OCI-LY7 (cell line): ENCODE results near the gene CCDC159. TPM values are rescaled to one million over a fixed set of nuclear protein-coding genes. Genes with fewer than 3 reads are reported as not detected.
A peak's percentile ranks its signal among the peaks of the same experiment; 100 is the strongest.

ENCODE experiments used
- BruUV-seq: library from RNA; stranded (reverse); fragments of 400-500 nt; replicated peaks from 2 replicates; lab custom pipeline; 2021; lab: Mats Ljungman, UMichigan
- CTCF ChIA-PET: fragments of 300-600 bp; sonication (Branson Sonifier 250); formaldehyde crosslinking; loops from one replicate; lab custom pipeline; 2022; ENCODE audit warnings: antibody characterized with exemption; ENCODE audit not compliant: unreplicated experiment; lab: Charles Lee
- POLR2A ChIA-PET: fragments of 300-600 bp; sonication (Branson Sonifier 250); formaldehyde crosslinking; loops from one replicate; lab custom pipeline; 2022; ENCODE audit warnings: antibody characterized with exemption; lab: Charles Lee
- DNase-seq: peaks from one replicate; pipeline ENCODE4 v3.0.0-alpha.2; 2015; ENCODE audit warnings: low spot score
- H2AFZ ChIP-seq: fragments of 200-600 bp; sonication (generic), shearing (Covaris generic); 2 replicates; pipeline ENCODE4 v1.6.1; 2014; ENCODE audit warnings: mild to moderate bottlenecking, antibody characterized with exemption, low read length, moderate library complexity
- H3K27ac ChIP-seq: fragments of 200-600 bp; sonication (generic); 2 replicates; pipeline ENCODE4 v1.5.1; 2014; ENCODE audit warnings: mixed run types, low read depth, mild to moderate bottlenecking, moderate library complexity, low read length, inconsistent platforms; ENCODE audit not compliant: poor library complexity, severe bottlenecking
- H3K36me3 ChIP-seq: fragments of 200-600 bp; sonication (generic); 2 replicates; pipeline ENCODE4 v1.6.1; 2014; ENCODE audit warnings: mild to moderate bottlenecking, antibody characterized with exemption, low read length, moderate library complexity, mixed read lengths; ENCODE audit not compliant: insufficient read depth
- H3K4me1 ChIP-seq: fragments of 200-600 bp; sonication (generic); 2 replicates; pipeline ENCODE4 v1.5.1; 2014; ENCODE audit warnings: mild to moderate bottlenecking, low read length; ENCODE audit not compliant: insufficient read depth, poor library complexity, severe bottlenecking
- H3K4me2 ChIP-seq: fragments of 200-600 bp; sonication (generic); 2 replicates; pipeline ENCODE4 v1.6.1; 2014; ENCODE audit warnings: mild to moderate bottlenecking, low read length
- H3K4me3 ChIP-seq: fragments of 200-600 bp; sonication (generic); 2 replicates; pipeline ENCODE4 v1.5.1; 2014; ENCODE audit warnings: mild to moderate bottlenecking, low read depth, low read length; ENCODE audit not compliant: poor library complexity, severe bottlenecking
- H3K79me2 ChIP-seq: fragments of 200-600 bp; sonication (generic); 2 replicates; pipeline ENCODE4 v1.6.1; 2016; ENCODE audit warnings: low read depth, mild to moderate bottlenecking, low read length, moderate library complexity, mixed read lengths; ENCODE audit not compliant: insufficient read depth
- H3K9me2 ChIP-seq: fragments of 200-600 bp; sonication (generic); 2 replicates; pipeline ENCODE4 v1.6.1; 2016; ENCODE audit warnings: mild to moderate bottlenecking, low read length, mixed read lengths; ENCODE audit not compliant: insufficient read depth
- H3K9me3 ChIP-seq: fragments of 200-600 bp; sonication (generic); 2 replicates; pipeline ENCODE4 v1.6.1; 2014; ENCODE audit warnings: mild to moderate bottlenecking, mixed run types, low read length, mixed read lengths
- H4K20me1 ChIP-seq: fragments of 200-600 bp; sonication (generic); 2 replicates; pipeline ENCODE4 v1.6.1; 2014; ENCODE audit warnings: mild to moderate bottlenecking, antibody characterized with exemption, low read length, moderate library complexity, mixed read lengths; ENCODE audit not compliant: insufficient read depth
- CTCF ChIP-seq: fragments of 200-600 bp; sonication (generic); conservative IDR thresholded peaks from 2 replicates; pipeline ENCODE4 v1.5.1; 2014; ENCODE audit warnings: mild to moderate bottlenecking, antibody characterized with exemption, low read length, moderate library complexity, mixed read lengths
- EZH2phosphoT487 ChIP-seq: fragments of 200-600 bp; sonication (generic); IDR thresholded peaks from 2 replicates; pipeline ENCODE4 v1.6.1; 2018; ENCODE audit warnings: low read depth, borderline replicate concordance, mild to moderate bottlenecking, mixed run types, antibody characterized with exemption, low read length, moderate library complexity, mixed read lengths
- intact Hi-C: fragments of 100-400 bp; cut with micrococcal nuclease; formaldehyde crosslinking; loops from one replicate; pipeline ENCODE4 v1.10.0; 2022; ENCODE audit not compliant: unreplicated experiment
- total RNA-seq, 2 experiments: library from RNA; depleted of rRNA in 1 of 2; stranded (reverse); fragments of >200 nt in 1 of 2; shearing (Covaris generic) in 1 of 2; gene quantifications; 2 replicates each; pipeline ENCODE4 v1.2.3, GENCODE V29; 2014 to 2022

Gene CCDC159
- total RNA-seq, 2 experiments from 2014 or later = 13.3 to 18.9 TPM

- H3K36me3 ChIP-seq = peaks cover 18% of the 10 kb centered on the region; the same call in 1 of the 2 replicates
- H3K4me1 ChIP-seq = peaks cover 41% of the 10 kb centered on the region
- peaks cover 20% of the 10 kb centered on the region for H3K79me2 ChIP-seq
- H3K4me2 ChIP-seq = peak within 1 kb of the TSS; percentile 85
- H3K9me3 ChIP-seq = no peaks in the 10 kb centered on the region
- BruUV-seq = TSS peak; percentile 80
- ChIA-PET CTCF (interaction anchor here (0.6 to 1.0 kb wide), 5 partner anchors 14 to 1468 kb away, joined by 3 to 8 read pairs (median 3); no protein-coding TSS in a partner anchor), POLR2A (interaction anchor here (0.6 to 2.3 kb wide), 15 partner anchors 13 to 401 kb away, joined by 3 to 10 read pairs (median 4); partner anchors contain the start of genes CCDC159, ELOF1 and TSPAN16)
- TF ChIP-seq EZH2phosphoT487 = no peak
- TF ChIP-seq CTCF = no peak
- no peaks in the 10 kb centered on the region for H3K9me2 ChIP-seq
- DNase-seq = peak; percentile 99
- H3K4me3 ChIP-seq = peak within 1 kb of the TSS; percentile 87
- intact Hi-C loops = loop anchor here (2.0 kb wide), 2 partner anchors 28 to 82 kb away; partner anchors contain the start of genes CCDC159 and TMEM205
- peak within 1 kb of the TSS; percentile 66; the same call in 1 of the 2 replicates for H2AFZ ChIP-seq
- no peaks in the 10 kb centered on the region for H4K20me1 ChIP-seq
- H3K27ac ChIP-seq = peak within 1 kb of the TSS; percentile 80
These were observed 28.3 kb downstream of the CCDC159 start, which contains the start of gene SWSAP1 for GRCh38 chr19:11374433-11375142. SWSAP1 (plus strand) TSS chr19:11374666; CDS start chr19:11374681, 15 bp downstream.

DNA sequence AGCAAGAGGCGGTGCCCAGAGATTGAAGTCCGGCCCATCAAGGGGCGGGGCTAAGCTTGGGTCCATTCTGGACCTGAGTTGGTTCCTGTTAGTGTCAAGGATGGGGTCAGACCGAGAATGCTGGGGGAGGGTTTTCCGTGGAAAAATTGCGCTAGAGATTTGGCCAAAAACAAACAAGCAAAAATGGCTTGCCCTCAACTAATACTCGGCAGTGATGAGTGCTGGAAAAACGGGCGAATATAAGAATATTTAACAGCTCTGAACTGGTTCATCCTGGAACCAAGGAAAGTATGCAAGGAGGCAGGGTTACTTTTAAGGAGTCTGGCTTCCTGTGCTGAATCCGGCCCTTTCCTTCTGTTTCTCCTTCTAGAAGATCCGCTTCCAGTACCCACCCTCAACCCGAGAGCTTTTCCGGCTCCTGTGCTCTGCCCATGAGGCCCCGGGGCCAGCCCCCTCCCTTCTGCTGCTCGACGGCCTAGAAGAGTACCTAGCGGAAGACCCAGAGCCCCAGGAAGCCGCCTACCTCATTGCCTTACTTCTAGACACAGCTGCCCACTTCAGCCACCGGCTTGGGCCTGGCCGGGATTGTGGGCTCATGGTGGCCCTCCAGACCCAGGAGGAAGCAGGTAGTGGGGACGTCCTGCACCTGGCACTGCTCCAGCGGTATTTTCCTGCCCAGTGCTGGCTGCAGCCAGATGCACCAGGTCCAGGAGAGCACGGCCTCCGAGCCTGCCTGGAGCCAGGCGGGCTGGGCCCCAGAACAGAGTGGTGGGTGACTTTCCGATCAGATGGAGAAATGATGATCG is 29.0 kb downstream of the CCDC159 start:
- intact Hi-C loops = loop anchor here (2.0 kb wide), 2 partner anchors 29 to 83 kb away; partner anchors contain the start of genes CCDC159 and TMEM205
- Histone ChIP-seq H3K4me1 (peaks cover 48% of the 10 kb centered on the region), H4K20me1 (no peaks in the 10 kb centered on the region), H3K4me2 (peak overlapping the region; percentile 73), H3K79me2 (peaks cover 26% of the 10 kb centered on the region), H3K9me3 (no peaks in the 10 kb centered on the region), H3K9me2 (no peaks in the 10 kb centered on the region), H3K36me3 (peaks cover 18% of the 10 kb centered on the region; the same call in 1 of the 2 replicates), H3K4me3 (peak overlapping the region; percentile 87), H3K27ac (peak overlapping the region; percentile 80), H2AFZ (peak overlapping the region; percentile 10; the same call in 1 of the 2 replicates)
- peak; percentile 92 for DNase-seq
- no peak for TF ChIP-seq EZH2phosphoT487
- no peak for TF ChIP-seq CTCF
- TSS peak; percentile 97 for BruUV-seq
- CTCF ChIA-PET = interaction anchor here (0.6 to 2.6 kb wide), 6 partner anchors 30 to 1468 kb away, joined by 3 to 11 read pairs (median 3); no protein-coding TSS in a partner anchor
- POLR2A ChIA-PET = interaction anchor here (0.6 to 2.3 kb wide), 16 partner anchors 12 to 402 kb away, joined by 3 to 10 read pairs (median 4); partner anchors contain the start of genes CCDC159, ELOF1 and TSPAN16
